Common myeloid progenitor, CD34-positive (primary cell): Measurements from ENCODE around the gene CASP5.

Source experiments
- CTCF ChIA-PET: fragments of 350-600 bp; sonication (Branson Sonifier 250); formaldehyde crosslinking; loops from one replicate; lab custom pipeline; 2021; ENCODE audit warnings: antibody characterized with exemption; lab: Charles Lee
- POLR2A ChIA-PET: fragments of 350-600 bp; sonication (Branson Sonifier 250); formaldehyde crosslinking; loops from one replicate; lab custom pipeline; 2021; ENCODE audit warnings: antibody characterized with exemption; lab: Charles Lee
- DNase-seq, 3 donors: peaks; one replicate each; pipeline versions ENCODE4 v3.0.0 to v3.0.0-alpha.2; 2013
- H3K27ac ChIP-seq, 2 experiments: 1 replicate in 1 of 2; 2 replicates in 1 of 2; pipeline ENCODE4 v1.7.0; 2013; ENCODE audit warnings: inconsistent platforms in 2 of 2, low read length in 2 of 2, mild to moderate bottlenecking in 2 of 2, low read depth in 1 of 2, moderate library complexity in 1 of 2; ENCODE audit not compliant: severe bottlenecking in 2 of 2, insufficient read depth in 1 of 2, poor library complexity in 1 of 2
- H3K27me3 ChIP-seq, 5 experiments: replicated peaks in 2 of 5; 1 replicate in 3 of 5; 2 replicates in 2 of 5; pipeline versions ENCODE4 v1.6.1 to v1.7.0; 2013; ENCODE audit warnings: low read length in 4 of 5, mild to moderate bottlenecking in 2 of 5, moderate library complexity in 2 of 5, inconsistent platforms in 1 of 5; ENCODE audit not compliant: insufficient read depth in 5 of 5, control insufficient read depth in 4 of 5
- H3K36me3 ChIP-seq, 4 experiments: 1 replicate in 2 of 4; 2 replicates in 2 of 4; pipeline versions ENCODE4 v1.6.1 to v1.7.0; 2013; ENCODE audit warnings: low read length in 3 of 4, control low read depth in 1 of 4, mild to moderate bottlenecking in 1 of 4; ENCODE audit not compliant: control insufficient read depth in 4 of 4, insufficient read depth in 4 of 4
- H3K4me1 ChIP-seq, 4 experiments: 1 replicate in 3 of 4; 2 replicates in 1 of 4; pipeline versions ENCODE4 v1.6.1 to v1.7.1; 2013; ENCODE audit warnings: low read length in 3 of 4, mild to moderate bottlenecking in 3 of 4, control low read depth in 1 of 4, inconsistent platforms in 1 of 4, moderate library complexity in 1 of 4; ENCODE audit not compliant: control insufficient read depth in 4 of 4, insufficient read depth in 4 of 4; ENCODE audit errors: control extremely low read depth in 1 of 4
- H3K4me3 ChIP-seq, 7 experiments: 1 replicate in 4 of 7; 2 replicates in 3 of 7; pipeline versions ENCODE4 v1.5.1 to v1.7.0; 2013; ENCODE audit warnings: mild to moderate bottlenecking in 7 of 7, low read length in 6 of 7, moderate library complexity in 6 of 7, inconsistent platforms in 2 of 7, low read depth in 2 of 7, control low read depth in 1 of 7; ENCODE audit not compliant: insufficient read depth in 4 of 7, control insufficient read depth in 1 of 7; ENCODE audit errors: extremely low read depth in 1 of 7
- H3K9me3 ChIP-seq, 5 experiments: 1 replicate in 4 of 5; 2 replicates in 1 of 5; pipeline versions ENCODE4 v1.6.1 to v1.7.1; 2013; ENCODE audit warnings: low read length in 4 of 5, mild to moderate bottlenecking in 2 of 5, inconsistent platforms in 1 of 5, low read depth in 1 of 5, moderate library complexity in 1 of 5; ENCODE audit not compliant: control insufficient read depth in 4 of 5, insufficient read depth in 2 of 5; ENCODE audit errors: control extremely low read depth in 1 of 5
- WGBS: methylation state at CpG from one replicate; pipeline ENCODE4 v1.1.5; 2013; ENCODE audit not compliant: insufficient coverage; 5-methylcytosine and 5-hydroxymethylcytosine counted together

Gene CASP5

DNA sequence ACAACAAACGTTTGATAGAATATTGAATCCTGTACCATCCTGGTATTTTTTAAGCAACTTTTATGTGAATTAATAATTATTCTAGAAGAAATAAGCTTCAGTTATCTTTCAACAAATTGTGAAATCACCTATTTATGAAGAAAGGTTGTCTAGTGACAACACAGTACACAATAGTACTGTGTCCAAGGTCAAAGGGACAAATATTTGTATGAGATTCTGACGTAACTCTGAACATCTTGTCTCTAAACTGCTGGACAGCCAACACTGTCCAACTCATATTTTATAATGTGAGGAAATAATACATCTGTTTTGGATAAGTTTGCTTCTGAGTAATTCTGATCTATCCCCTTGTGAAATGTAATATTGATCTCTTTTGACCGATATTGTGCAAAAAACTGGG is 18.9 kb downstream of the CASP5 start:
- H3K27ac ChIP-seq = no peak overlapping the region
- no peak overlapping the region for H3K4me3 ChIP-seq
- H3K27me3 ChIP-seq = no peaks in the 10 kb centered on the region
- no peaks in the 10 kb centered on the region for H3K9me3 ChIP-seq
- no peak for DNase-seq
- CTCF ChIA-PET = no interaction called here
- POLR2A ChIA-PET = no interaction called here
- no peaks in the 10 kb centered on the region for H3K36me3 ChIP-seq
- WGBS = no CpG with 5 or more reads among the region's 3 CpGs
- H3K4me1 ChIP-seq = no peaks in the 10 kb centered on the region

DNA sequence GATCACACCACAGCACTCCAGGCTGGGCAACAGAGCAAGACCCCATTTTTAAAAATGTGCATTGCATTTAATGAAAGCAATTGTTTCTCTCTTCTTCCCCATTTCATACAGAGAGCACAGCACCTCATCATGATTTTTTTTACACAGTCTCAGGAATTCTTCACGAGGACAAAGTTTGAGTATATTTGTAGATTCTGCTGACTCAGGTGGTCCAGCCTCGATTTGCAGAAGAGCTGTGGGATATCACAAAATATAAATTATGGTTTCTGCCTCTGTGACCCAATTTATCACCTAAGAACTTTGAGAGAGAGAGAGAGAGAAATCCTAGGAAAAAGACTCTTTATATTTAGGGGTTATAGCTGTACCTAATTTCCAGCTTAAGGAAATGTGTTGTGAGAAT is 19.8 kb downstream of the CASP5 start:
- DNase-seq = no peak
- CTCF ChIA-PET = no interaction called here

DNA sequence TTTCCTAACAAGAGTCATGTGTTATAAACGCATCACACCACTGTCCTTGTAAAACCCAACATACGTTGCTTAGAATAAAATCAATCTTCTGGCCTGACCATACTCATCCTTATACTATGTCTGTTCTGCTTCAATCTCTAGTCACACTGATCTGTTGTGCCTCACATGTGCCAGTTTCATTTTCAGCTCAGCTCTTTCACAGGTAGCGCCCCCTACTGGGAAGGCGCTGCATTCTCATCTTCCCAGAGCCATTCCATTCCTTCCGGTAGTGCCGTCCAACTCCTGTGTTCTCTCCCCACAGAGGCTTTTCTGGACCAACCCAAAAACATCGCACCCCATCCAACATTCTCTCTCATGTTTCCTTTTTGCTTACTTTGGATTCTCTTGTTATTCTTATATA is 22.2 kb downstream of the CASP5 start:
- peak; percentile 25 to 28 (median 27) for DNase-seq
- H3K27me3 ChIP-seq = no peaks in the 10 kb centered on the region
- ChIA-PET POLR2A (no interaction called here), CTCF (interaction anchor here (1.3 kb wide), 1 partner anchor 74 kb away, joined by 3 read pairs; no protein-coding TSS in a partner anchor)
- H3K36me3 ChIP-seq = no peaks in the 10 kb centered on the region
- H3K9me3 ChIP-seq = no peaks in the 10 kb centered on the region
- H3K4me3 ChIP-seq = no peak overlapping the region
- 92% methylated on average over 7 of the region's 7 CpGs for WGBS
- H3K27ac ChIP-seq = no peak overlapping the region
- H3K4me1 ChIP-seq = no peaks in the 10 kb centered on the region

More for the DNA sequence above, 19.8 kb downstream of the CASP5 start:
- Histone ChIP-seq H3K9me3 (no peaks in the 10 kb centered on the region), H3K36me3 (no peaks in the 10 kb centered on the region), H3K4me3 (no peak overlapping the region), H3K4me1 (no peaks in the 10 kb centered on the region), H3K27ac (no peak overlapping the region), H3K27me3 (no peaks in the 10 kb centered on the region)
- no CpG with 5 or more reads among the region's 2 CpGs for WGBS
- POLR2A ChIA-PET = no interaction called here

DNA sequence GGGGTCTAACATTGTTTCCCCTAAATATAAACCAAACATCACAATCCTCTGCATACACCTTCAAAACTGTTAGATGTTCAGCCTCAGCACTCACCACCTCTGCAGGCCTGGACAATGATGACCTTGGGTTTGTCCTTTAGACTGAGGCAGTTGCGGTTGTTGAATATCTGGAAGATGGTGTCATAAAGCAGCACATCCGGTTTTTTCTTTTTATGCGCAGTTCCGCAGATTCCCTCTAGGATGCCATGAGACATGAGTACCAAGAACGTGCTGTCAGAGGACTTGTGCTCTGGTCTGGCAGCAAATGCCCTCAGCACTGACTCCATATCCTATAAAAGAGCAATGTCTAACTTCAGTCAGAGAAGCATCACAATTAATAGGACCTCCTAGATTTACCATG is 22.8 kb downstream of the CASP5 start:
- Histone ChIP-seq H3K27me3 (no peaks in the 10 kb centered on the region), H3K9me3 (no peaks in the 10 kb centered on the region), H3K36me3 (no peaks in the 10 kb centered on the region), H3K27ac (no peak overlapping the region), H3K4me1 (no peaks in the 10 kb centered on the region), H3K4me3 (no peak overlapping the region)
- WGBS = 94% methylated on average over 5 of the region's 5 CpGs
- ChIA-PET CTCF (interaction anchor here (1.3 kb wide), 1 partner anchor 74 kb away, joined by 3 read pairs; no protein-coding TSS in a partner anchor), POLR2A (no interaction called here)
- DNase-seq = peak; percentile 7 to 36 (median 23)

DNA sequence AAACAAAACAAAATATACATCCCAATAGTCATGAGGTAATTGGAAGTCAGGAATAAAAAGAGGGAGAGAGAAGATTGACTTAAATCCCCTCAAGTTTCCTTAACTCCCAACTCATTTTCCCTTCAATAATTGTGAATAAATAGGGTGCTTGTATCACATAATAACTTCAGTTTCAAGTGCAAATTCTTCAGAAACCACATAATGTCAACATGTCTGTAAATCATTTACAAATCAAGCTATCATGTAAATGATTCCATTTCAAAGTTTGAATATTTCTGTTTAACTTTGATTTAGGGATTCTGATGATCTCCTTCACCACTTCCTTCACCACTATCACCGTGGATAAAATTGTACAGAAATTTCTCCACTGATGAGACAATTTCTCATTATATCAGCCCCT is 23.2 kb downstream of the CASP5 start:
- no CpG with 5 or more reads among the region's 1 CpG for WGBS
- POLR2A ChIA-PET = no interaction called here
- CTCF ChIA-PET = no interaction called here
- H3K9me3 ChIP-seq = no peaks in the 10 kb centered on the region
- H3K36me3 ChIP-seq = no peaks in the 10 kb centered on the region
- no peaks in the 10 kb centered on the region for H3K4me1 ChIP-seq
- H3K27ac ChIP-seq = no peak overlapping the region
- H3K27me3 ChIP-seq = no peaks in the 10 kb centered on the region
- no peak overlapping the region for H3K4me3 ChIP-seq
- no peak for DNase-seq

DNA sequence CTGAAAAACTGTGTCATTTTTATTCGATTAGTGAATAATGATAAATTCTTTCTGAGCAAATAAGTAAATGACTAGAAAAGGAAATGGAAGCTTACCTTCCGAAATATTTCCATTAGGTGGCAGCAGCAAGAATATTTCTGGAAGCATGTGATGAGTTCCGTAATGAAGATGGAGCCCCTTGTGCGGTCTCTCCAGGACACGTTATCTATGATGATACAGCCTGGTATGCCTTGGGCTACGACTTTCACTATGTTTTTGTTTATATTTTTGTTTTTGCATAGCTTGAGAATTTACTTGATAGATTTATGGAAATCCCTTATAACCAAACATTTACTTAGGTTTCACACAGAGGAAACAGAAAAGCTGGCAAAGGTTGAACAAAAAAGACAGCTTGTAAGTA is 25.7 kb downstream of the CASP5 start:
- 87% methylated on average over 4 of the region's 6 CpGs for WGBS
- H3K36me3 ChIP-seq = no peaks in the 10 kb centered on the region
- H3K9me3 ChIP-seq = no peaks in the 10 kb centered on the region
- ChIA-PET POLR2A (no interaction called here), CTCF (interaction anchor here (0.9 to 1.3 kb wide), 3 partner anchors 10 to 50 kb away, joined by 3 to 4 read pairs (median 3); no protein-coding TSS in a partner anchor)
- DNase-seq = no peak
- H3K27me3 ChIP-seq = no peaks in the 10 kb centered on the region
- no peaks in the 10 kb centered on the region for H3K4me1 ChIP-seq
- H3K4me3 ChIP-seq = no peak overlapping the region
- H3K27ac ChIP-seq = no peak overlapping the region

DNA sequence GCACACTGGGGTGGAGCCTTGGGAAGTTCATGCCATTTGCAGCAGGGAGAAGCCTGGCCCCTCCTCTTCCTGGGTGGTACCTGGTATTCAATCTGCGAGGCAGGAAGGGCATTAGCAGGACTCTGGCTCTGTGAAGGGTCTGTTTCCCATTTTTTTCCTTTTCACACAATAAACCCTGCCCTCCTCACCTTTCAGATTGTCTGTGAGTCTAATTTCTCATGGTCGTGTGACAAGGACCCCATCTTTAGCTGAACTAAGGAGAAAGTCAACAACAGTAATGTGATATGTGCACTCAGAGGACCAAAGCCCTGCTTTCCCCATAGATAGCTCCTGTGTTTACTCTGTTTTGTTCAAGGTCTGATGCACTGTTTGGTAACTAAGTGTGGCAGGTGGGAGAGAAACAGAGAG is 28.0 kb downstream of the CASP5 start:
- Histone ChIP-seq H3K9me3 (no peaks in the 10 kb centered on the region), H3K27me3 (no peaks in the 10 kb centered on the region), H3K36me3 (no peaks in the 10 kb centered on the region), H3K4me1 (no peaks in the 10 kb centered on the region), H3K4me3 (no peak overlapping the region), H3K27ac (no peak overlapping the region)
- DNase-seq = no peak
- WGBS = 100% methylated on average over 1 of the region's 2 CpGs
- ChIA-PET POLR2A (no interaction called here), CTCF (interaction anchor here (1.6 kb wide), 1 partner anchor 44 kb away, joined by 4 read pairs; no protein-coding TSS in a partner anchor)
